Measurements from ENCODE around the gene SMAD6.

The SMAD6 gene

GRCh38 chr15:66704019-66704802, 2.2 kb downstream of the SMAD6 start:
- DNase-seq (ENCODE audit: low read depth) = no peak

GRCh38 chr15:66704803-66705153, 2.7 kb downstream of the SMAD6 start:
- DNase-seq (ENCODE audit: low read depth) = no peak

- no peak for DNase-seq (ENCODE audit: low read depth)
Measured at GRCh38 chr15:66705277-66706146, 3.5 kb downstream of the SMAD6 start.

- DNase-seq (ENCODE audit: low read depth) = no peak
Measured at GRCh38 chr15:66706225-66706732, 4.2 kb downstream of the SMAD6 start.

GRCh38 chr15:66706840-66707239, 4.8 kb downstream of the SMAD6 start:
- no peak for DNase-seq (ENCODE audit: low read depth)

GRCh38 chr15:66707310-66708082, 5.5 kb downstream of the SMAD6 start:
- DNase-seq (ENCODE audit: low read depth) = peak; percentile 57

GRCh38 chr15:66708389-66708788, 6.4 kb downstream of the SMAD6 start:
- no peak for DNase-seq (ENCODE audit: low read depth)

GRCh38 chr15:66709884-66710283, 7.8 kb downstream of the SMAD6 start:
- no peak for DNase-seq (ENCODE audit: low read depth)

- no peak for DNase-seq (ENCODE audit: low read depth)
Measured at GRCh38 chr15:66711260-66711659, 9.2 kb downstream of the SMAD6 start.

GRCh38 chr15:66711862-66712261, 9.8 kb downstream of the SMAD6 start:
- DNase-seq (ENCODE audit: low read depth) = no peak

- DNase-seq (ENCODE audit: low read depth) = no peak
Measured at GRCh38 chr15:66713843-66714508, 11.9 kb downstream of the SMAD6 start.

GRCh38 chr15:66714543-66714981, 12.5 kb downstream of the SMAD6 start:
- peak; percentile 79 for DNase-seq (ENCODE audit: low read depth)

GRCh38 chr15:66715181-66715624, 13.2 kb downstream of the SMAD6 start:
- no peak for DNase-seq (ENCODE audit: low read depth)

GRCh38 chr15:66715720-66716655, 14.0 kb downstream of the SMAD6 start:
- DNase-seq (ENCODE audit: low read depth) = no peak

GRCh38 chr15:66716656-66717020, 14.6 kb downstream of the SMAD6 start:
- DNase-seq (ENCODE audit: low read depth) = no peak

- DNase-seq (ENCODE audit: low read depth) = no peak
Measured at GRCh38 chr15:66718220-66718988, 16.4 kb downstream of the SMAD6 start.

GRCh38 chr15:66719471-66719870, 17.4 kb downstream of the SMAD6 start:
- no peak for DNase-seq (ENCODE audit: low read depth)

- DNase-seq (ENCODE audit: low read depth) = peak; percentile 90
Measured at GRCh38 chr15:66720206-66721010, 18.4 kb downstream of the SMAD6 start.

GRCh38 chr15:66721020-66721419, 19.0 kb downstream of the SMAD6 start:
- DNase-seq (ENCODE audit: low read depth) = no peak
